Breast epithelium (tissue), 3 donors: ENCODE measurements around the gene SFTA2.

ENCODE experiments used
- POLR2A ChIP-seq: fragments of 450-650 bp; IDR thresholded peaks from one replicate; pipeline ENCODE4 v1.6.1; 2016; ENCODE audit warnings: antibody characterized with exemption, mild to moderate bottlenecking, moderate library complexity
- TF ChIP-seq, protein P1 (sequence below), 3 donors: fragments of 450-650 bp; IDR thresholded peaks; one replicate each; pipeline ENCODE4 v1.5.1; 2016 to 2017; ENCODE audit warnings: antibody characterized with exemption in 3 of 3, mild to moderate bottlenecking in 3 of 3, moderate library complexity in 3 of 3

DNA sequence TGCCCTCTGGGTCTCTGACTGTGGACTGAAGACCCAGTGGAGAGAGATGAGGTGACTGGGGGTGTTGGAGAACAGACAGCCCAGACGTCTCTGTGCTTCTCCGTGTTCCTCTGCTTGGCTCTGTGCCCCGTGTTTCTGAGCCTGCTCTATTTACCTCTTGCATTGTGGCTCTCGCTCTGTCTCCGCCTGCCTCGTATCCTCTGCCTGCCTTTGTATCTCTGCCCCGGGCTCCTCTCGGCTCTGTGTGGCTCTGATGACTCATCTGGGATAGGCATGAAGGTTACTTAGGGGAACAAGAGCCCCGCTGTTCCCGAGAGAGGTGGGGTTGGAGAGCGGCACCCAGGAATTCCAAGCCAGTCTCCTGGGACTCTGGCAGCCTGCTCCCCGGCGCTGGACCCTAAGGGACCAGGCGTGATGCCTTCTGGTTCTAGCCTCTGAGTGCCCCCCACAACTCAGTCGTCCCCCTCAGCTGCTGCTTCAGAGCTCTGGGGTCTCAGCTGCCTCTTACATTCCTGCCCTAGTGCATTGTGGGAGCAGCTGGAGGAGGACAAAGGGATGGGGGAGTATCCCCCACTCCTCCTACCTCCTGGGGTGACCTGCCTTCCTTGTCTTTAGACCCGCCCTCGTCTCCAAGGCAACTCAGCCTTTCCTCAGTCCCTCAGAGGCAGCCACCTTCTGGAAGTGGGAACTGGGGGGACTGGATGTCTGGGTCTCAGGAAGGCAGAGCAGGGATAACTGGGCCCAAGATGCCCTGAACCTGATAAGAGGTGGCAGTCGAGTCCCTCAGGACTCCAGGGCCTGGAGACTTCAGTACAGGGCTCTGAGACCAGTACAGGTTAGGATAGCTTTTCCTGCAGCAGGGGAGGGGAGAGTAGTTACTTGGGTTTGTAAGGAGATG, 45.7 kb downstream of the SFTA2 start:
- TF ChIP-seq, protein P1, sequence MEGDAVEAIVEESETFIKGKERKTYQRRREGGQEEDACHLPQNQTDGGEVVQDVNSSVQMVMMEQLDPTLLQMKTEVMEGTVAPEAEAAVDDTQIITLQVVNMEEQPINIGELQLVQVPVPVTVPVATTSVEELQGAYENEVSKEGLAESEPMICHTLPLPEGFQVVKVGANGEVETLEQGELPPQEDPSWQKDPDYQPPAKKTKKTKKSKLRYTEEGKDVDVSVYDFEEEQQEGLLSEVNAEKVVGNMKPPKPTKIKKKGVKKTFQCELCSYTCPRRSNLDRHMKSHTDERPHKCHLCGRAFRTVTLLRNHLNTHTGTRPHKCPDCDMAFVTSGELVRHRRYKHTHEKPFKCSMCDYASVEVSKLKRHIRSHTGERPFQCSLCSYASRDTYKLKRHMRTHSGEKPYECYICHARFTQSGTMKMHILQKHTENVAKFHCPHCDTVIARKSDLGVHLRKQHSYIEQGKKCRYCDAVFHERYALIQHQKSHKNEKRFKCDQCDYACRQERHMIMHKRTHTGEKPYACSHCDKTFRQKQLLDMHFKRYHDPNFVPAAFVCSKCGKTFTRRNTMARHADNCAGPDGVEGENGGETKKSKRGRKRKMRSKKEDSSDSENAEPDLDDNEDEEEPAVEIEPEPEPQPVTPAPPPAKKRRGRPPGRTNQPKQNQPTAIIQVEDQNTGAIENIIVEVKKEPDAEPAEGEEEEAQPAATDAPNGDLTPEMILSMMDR (IDR thresholded peaks at IDR 0.05): no peak
- TF ChIP-seq POLR2A: no peak
